GM18870 (cell line): Measurements from ENCODE around the gene CASP7.
"Not testable (repeated sequence)": the region's sequence is repeated elsewhere in the genome, so short reads cannot be mapped to it uniquely, and the experiment has no call there.

ENCODE experiments used
- ATAC-seq: cut with Tn5 transposase; IDR thresholded peaks from one replicate; pipeline ENCODE4 v1.9.1; 2021; ENCODE audit warnings: moderate library complexity; ENCODE audit not compliant: unreplicated experiment

The CASP7 gene

DNA sequence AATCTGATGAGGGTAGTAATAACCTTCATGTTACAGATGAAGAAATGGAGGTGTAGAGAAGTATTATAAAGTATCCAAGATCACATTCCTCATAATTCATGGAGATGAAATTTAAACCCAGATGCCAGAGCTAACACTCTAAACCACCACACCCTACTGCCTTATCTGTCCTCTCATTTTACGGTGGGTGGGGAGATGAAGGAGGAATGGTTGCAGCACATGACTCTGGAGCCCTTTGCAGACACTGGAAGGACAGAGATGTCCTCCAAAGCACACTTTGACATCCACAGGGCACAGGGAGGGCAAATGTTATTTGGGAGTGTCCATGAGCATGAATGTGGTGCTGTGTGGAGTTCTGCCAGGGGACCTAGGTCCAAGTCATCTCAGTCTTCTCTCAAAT, 72.8 kb downstream of the CASP7 start:
- ATAC-seq: no peak

DNA sequence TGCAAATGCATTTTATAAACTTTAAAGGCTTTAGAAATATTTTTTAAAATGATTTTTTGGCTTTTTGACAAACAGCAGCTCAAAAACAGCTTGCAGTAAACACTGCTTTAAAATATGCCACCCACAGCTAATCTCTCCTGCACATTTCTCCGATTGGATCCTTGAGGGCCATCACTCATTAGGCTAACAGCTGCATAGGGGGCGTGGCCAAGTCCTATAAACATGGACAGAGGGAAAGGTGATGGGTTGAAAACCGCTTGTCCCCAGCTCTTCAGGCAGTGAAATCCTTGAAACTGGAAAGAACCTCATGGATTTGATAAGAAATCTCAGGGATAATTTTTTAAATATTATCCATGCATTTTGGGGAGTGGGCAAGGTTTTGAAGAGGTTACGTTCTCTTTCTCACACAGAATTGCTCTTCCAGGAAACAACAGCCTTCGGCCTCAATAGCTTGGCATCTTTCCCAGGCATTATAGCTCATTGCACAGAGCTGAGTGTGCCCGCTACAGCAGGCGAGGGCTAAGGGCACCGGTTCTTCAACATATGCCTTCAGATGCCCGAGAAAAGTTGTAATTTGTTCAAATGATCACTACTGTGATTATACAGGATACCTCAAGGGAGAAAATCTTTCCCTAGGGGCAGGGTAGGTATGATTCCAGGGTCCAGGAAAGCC, 73.4 kb downstream of the CASP7 start:
- ATAC-seq: no peak

DNA sequence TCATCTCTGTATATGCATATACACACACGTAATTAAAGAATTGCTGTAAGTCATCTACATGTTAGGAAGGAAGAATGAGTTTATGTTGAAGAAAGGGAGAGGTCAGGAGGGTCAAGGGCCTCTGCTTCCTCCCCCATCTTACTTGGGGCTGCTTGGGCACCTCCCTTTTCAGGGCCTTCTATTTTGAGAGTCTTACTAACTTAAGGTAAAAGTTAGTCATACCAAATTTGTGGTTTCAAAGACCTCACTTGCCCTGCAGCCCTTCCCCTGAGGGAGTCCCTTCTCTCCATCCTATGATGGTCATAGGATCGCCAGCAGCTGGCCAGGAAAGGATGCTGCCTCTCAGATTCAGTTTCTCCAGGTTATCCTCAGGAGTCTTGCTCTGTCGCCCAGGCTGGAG, 74.4 kb downstream of the CASP7 start:
- ATAC-seq: no peak

DNA sequence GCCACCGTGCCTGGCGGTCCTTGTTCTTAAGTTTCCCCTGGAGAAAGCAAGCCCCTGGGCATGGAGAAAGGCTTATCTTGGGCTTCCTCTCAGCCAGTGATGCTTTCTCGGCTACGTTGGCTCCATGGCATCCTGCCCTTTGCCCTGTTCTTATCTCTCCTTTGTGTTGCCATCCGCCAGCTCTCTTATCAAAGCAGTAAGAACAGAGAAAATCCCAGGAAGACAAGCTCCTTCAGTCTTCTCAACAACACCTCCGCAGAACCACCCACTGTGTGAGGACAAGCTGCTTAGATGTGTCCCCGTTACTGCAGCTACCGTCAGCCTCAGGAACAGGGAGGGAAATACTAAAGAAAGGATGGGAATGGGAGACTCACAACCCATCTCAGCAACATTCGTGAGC, 75.1 kb downstream of the CASP7 start:
- no peak for ATAC-seq

DNA sequence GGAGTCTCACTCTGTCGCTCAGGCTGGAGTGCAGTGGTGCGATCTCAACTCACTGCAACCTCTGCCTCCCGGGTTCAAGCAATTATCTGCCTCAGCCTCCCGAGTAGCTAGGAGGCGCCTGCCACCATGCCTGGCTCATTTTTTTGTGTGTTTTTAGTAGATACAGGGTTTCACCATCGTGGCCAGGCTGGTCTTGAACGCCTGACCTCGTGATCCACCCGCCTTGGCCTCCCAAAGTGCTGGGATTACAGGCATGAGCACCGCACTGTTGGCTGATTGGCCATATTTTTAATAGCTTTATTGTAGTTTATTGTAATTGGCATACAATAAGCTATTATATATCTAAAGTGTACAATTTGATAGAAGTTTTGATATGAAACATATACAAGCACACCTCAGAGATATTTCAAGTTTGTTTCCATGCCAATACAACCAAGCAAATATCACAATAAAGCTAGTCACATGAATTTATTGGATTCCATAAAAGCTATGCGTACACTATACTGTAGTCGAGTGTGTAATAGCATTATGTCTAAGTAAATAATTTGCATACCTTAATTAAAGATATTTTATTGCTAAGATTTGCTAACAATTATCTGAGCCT, 77.3 kb downstream of the CASP7 start:
- ATAC-seq: no peak

DNA sequence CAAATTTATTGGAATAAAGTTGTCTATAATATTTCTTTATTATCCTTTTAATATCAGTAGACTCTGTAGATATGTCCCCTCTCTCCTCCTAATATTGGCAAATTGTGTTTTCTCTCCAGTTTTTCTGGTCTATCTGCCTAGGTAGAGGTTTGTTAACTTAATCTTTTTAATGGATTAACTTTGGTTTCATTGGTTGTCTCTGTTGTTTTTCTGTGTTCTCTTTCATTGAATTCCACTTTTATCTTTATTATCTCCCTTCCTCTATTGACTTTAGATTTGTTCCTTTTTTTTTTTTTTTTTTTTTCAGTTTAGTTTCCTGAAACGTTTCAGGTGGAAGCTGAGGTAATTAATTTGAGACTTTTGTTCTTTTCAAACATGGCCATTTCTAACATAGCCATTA, 82.4 kb downstream of the CASP7 start:
- no peak for ATAC-seq

DNA sequence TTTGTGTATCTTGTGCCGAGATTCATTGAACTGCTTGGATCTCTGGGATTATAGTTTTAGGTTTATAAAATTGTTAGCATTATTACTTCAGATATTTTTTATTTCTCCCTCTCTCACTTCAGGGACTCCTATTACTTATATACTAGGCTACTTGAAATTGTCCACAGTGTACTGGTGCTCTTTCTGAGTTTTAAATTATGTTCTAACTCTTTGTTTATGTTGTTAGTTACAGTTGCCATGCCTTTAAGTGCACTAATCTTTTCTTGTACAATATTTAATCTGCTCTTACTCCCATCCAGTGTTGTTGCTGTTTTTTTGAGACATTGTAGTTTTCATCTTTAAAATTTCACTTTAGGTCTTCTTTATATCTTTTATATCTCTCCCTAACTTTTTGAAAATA, 84.9 kb downstream of the CASP7 start:
- ATAC-seq: no peak

DNA sequence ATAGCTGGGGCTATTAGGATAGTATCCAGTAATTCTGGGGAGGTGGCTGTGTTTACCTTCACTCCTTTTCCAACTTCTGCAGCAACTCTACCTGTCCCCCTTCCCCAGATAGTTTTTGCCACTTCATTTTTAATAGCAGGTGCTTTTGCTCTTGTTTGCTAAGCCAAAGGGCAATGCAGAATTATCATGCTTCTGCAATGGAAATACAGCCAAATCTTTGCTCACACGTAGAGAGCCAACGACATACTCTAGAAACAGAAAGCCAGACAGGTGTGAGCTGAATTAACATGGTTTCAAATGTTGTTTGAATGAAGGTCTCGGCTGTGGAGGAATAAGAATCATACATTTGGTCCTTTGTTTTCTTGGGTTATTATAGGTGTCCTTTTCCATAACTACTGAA, 86.2 kb downstream of the CASP7 start:
- ATAC-seq: no peak

DNA sequence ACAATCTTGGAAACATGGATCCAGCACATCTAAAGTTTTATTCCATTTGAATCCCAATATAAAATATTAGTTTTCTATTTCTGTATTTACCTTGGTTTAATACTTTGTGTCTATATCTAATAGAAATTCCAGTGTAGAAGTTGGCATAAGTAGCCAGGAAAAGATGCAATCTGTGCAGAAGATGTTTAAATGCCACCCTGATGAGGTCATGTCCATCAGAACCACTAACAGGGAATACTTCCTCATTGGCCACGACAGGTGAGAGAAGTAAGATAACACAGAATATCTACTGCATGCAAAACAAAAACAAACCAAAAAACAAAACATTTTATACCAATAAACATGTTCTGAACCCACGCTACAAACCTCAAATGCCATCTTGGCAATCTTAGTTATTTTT, 87.5 kb downstream of the CASP7 start:
- ATAC-seq: no peak

DNA sequence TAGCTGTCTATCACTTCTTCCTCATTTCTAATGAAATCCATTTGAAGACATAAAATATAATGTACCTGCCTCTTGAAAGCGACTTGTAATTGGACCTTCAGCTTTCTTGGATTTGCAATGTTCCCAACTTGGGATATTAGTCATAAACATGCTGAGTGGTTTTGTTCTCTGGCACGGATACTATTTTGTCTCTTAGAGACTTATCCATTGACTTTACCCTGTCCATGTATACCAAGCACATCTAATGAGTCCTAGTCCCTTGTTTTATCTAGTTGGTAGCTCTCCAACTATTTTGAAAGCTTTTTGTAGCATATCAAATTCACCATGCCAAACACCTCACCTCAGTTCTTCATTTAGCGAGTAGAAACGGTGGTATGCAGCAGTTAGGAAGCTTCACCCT, 90.6 kb downstream of the CASP7 start:
- no peak for ATAC-seq

DNA sequence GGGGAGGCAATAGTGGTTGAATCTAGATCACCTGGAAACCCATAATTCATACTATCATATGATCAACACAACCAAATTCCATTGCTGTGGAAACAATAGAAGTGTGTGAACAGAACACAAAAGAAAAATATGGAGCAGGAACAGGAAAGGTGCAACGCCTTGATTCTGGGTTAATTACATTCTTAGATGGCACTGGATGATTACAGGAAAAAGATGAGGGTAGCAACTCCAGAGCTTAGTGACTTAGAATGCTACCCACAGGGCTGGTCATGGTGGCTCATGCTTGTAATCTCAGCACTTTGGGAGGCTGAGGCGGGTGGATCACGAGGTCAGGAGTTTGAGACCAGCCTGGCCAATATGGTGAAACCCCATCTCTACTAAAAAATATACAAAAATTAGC, 91.4 kb downstream of the CASP7 start:
- ATAC-seq: not testable (repeated sequence)

DNA sequence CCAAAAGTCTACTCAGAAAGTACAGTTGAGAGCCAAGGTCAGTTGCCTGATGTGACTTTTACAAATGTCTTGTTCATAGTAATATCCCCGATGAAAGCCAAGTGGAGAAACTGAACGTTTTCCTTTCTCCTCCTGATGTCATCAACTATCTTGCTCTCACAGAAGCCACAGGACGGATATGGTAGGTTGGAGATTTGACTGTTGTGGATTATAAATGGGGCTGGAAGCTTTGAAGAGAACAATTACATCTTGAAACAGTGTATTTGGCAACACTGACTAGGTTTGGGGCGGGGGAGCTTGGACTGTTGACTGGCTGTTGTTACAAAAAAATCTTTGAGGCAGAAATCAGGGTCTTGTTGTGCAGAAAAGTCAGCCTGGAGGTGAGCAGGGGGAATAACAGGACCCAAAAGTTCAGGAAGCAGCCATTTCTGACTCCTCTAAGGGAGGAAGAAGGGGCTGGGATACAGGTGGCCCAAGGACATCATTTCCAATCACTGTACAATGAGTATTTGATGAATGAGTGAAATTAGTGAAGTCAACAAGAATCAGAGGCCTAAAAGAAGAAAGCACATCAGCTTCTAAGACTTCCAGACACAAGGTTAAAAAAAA, 96.1 kb downstream of the CASP7 start:
- no peak for ATAC-seq

DNA sequence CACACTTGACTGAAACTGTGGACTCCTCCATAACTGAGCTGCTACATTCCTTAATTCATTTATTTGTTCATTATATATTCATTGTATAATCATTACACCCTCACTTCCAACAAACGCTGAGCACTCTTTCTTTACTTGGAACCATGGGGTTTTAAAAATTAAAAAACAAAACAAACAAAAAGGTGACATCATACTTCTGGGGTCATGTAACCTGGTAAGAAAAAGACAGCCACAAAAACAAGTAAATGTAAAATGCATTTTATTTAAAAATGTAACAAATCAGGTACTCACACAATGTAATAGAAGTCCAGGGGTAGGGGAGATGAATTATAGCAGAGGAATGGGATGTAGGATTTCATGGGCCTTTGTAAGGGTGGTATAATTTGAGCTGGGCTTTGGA, 96.8 kb downstream of the CASP7 start:
- no peak for ATAC-seq
